ENCODE results near the gene IFI6.
"Not testable (repeated sequence)": the region's sequence is repeated elsewhere in the genome, so short reads cannot be mapped to it uniquely, and the experiment has no call there.

Gene IFI6

DNA sequence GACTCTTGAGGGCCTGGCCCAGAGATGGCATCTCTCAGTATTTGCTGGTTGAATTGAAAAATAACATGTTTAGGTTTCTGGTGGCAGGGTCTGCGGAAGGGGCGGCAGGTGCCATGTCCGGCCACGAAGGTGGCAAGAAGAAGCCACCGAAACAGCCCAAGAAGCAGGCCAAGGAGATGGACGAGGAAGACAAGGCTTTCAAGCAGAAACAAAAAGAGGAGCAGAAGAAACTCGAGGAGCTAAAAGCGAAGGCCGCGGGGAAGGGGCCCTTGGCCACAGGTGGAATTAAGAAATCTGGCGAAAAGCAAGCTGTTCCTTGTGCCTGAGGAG lies 22.7 kb downstream of the IFI6 start:
- no peak for DNase-seq

DNA sequence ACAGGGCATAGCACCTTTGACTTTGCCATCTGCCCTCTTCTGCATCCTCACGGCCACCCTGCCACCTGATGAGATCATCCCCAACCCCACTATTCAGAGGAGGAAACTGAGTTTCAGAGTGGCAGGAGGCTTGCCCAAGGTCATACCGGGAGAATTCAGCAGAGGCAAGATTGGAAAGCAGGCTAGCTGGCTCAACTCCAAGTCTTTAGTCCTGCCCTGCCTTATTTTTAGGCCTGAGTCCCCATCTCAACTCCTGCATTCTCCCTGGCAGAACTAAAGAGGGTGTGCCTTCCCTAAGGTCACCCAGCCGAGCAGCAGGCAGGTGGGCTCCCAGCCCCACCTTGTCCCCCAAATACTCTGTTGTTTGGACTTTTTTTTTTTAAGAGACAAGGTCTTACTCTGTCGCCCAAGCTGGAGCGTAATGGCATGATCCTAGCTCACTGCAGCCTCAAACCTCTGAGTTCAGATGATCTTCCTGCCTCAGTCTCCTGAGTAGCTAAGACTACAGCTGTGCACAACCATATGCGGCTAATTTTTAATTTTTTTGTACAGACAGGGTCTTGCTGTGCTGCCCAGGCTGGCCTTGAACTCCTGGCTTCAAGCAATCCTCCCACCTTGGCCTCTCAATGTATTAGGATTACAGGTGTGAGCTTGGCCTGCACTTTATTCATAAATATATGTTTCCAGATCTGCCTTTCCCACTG lies 23.2 kb downstream of the IFI6 start:
- DNase-seq = no peak

- no peak for DNase-seq
These were observed 24.7 kb downstream of the IFI6 start for GRCh38 chr1:27647328-27647727.

DNA sequence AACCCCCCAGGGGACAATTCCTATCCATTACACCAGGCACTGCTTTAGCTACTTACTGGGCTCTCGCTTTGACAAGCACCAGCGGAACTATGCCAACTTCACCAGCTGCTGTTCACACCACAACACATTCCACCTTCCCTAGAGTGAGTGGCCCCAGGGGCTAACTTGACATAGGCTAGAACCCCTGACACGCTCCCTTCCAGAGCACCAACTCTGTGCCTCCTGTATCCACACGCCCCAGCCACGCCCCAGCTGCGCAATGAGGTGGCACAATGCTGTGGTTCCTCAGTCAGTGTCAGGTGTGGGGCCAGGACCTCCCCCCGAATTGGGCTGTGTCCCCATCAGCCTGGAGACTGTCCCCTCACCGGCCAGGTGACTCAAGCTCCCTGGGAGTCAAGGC lies 25.3 kb downstream of the IFI6 start:
- DNase-seq = no peak

DNA sequence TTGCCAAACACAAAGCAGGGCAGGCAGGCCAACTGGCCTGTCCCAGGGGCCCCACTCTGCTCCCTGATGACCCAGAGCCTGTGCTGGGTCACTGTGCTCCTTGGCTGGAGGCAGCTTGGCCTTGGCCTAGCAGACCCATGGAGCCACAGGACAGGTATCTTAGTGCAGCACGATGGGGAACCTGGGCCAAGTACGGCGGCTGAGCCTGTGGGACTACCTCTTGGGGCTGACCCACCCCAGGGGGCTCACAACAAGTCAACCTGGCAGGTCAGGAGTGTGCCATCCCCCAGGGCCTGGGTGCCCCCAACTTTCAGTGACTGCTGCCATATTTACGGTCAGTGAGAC lies 26.9 kb downstream of the IFI6 start:
- DNase-seq = no peak

DNA sequence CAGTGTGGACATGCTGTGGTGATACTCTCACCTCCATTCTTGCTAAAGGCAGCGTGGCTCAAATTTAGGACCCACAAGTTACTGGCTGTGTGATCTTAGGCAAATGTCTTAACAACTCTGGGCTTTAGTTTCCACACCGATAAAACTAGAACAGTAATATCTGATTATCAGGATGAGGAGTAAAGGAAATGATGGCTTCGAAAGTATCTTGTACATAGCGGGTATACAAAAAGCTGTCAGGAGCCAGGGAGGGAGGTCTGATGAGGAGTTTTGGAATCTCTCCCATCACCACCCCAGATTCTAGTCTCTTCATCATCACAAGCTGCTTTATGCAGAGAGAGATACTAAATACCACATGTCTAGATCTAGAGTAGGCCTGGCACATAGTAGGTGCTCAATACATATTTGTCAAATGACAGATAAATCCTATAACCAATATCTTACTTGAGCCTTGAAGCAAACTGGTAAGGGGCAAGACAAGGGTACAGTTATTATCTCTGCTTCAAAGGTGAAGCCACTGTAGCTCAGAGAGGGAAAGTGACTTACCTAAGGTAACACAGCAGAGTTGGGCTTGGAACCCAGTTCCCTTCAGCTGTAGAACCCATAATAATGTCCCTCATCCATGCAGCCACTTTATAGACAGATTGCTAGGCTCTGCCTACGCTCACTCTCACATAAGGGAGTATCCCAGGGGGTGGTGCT lies 27.5 kb downstream of the IFI6 start:
- DNase-seq = no peak

- DNase-seq = peak; percentile 45
These were observed 28.2 kb downstream of the IFI6 start for GRCh38 chr1:27643600-27644368.

GRCh38 chr1:27640514-27640913 lies 31.5 kb downstream of the IFI6 start:
- DNase-seq = not testable (repeated sequence)

DNA sequence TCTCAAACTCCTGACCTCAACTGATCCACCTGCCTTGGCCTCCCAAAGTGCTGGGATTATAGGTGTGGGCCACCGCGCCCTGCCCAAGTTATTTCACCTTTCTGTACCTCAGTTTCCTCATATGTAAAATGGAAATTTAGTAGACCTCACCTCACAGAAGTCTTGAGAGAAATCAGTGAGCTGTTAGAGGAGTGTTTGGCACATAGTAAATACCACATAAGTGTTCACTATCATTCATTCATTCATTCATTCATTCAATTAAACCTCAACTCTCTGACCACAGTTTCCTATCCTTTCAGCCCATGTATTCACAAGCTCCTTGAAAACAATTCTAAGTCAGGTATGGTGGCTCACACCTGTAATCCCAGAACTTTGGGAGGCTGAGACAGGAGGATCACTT lies 33.2 kb downstream of the IFI6 start:
- no peak for DNase-seq

DNA sequence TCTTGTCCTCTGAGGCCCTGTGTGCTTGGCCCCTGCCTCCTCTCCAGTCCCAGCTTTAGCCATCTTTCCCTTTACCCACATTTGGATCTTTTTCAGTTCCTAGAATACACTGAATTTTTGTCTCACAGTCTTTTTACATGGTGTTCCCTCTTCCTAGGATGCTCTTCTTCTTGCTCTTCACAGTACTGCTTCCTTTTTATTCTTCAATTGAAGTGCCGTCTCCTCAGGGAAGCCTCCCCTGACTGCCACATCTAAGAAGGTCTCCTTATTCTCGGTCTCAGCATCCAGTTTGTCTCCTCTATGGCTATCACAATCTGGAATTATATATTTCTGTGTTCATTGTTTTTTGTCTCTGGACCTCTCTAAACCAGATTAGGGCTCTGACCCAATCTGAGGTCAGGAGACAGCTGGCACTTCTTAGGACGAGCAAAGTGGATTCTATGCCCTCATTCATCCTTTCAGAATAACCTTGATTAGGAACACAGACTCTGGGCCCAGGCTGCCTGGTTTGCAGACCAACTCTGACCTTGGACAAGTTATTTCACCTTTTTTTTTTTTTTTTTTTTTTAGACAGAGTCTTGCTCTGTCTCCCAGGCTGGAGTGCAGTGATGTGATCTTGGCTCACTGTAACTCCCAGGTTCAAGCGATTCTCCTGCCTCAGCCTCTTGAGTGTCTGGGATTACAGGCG lies 33.8 kb downstream of the IFI6 start:
- DNase-seq = no peak

GRCh38 chr1:27635396-27636142 lies 36.4 kb downstream of the IFI6 start:
- DNase-seq = no peak

DNA sequence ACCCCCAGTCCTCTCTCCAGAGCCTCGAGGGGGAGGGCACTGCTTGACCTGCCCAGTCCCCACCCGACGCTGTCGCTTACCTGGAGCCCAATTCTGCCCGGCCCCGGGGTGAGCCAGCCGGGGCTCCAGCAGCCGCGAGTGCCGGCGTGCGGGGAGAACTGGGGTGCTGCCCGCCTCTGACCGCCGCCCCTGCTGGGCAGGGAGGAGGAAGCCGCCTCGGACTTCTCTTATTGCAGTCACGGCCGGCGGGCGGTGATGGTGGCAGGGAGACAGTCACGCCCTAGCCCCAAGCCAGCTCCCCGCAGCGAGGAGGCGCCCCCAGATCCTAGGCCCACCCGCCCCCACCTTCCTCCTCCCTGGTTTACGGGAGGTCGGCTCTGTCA lies 37.0 kb downstream of the IFI6 start, which contains the start of gene FGR:
Gene FGR (minus strand): TSS at position 201 of the 383 bp plus-strand sequence. CDS start 11,269 bp downstream, outside the sequence.
- DNase-seq = no peak

GRCh38 chr1:27634177-27634984 lies 37.6 kb downstream of the IFI6 start:
- DNase-seq = peak; percentile 82

- no peak for DNase-seq
These were observed 38.3 kb downstream of the IFI6 start for GRCh38 chr1:27633640-27634176.

DNA sequence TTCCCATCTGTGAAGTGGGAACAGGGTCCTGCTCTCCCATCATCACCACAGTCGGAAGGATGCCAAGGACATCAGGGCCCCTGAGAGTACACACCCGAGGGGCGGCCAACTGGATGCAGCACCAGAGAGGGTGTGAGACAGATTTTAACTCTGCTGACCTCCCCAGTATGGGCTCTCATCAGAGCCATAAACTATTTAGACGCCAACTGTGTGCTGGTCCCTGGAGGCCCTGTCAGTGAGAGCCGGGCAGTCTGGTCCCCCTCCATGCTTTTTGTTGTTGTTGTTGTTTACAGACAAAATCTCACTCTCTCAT lies 38.7 kb downstream of the IFI6 start:
- DNase-seq = no peak

- DNase-seq = peak; percentile 67
These were observed 39.4 kb downstream of the IFI6 start for GRCh38 chr1:27632387-27633297.

GRCh38 chr1:27630859-27631491 lies 41.0 kb downstream of the IFI6 start:
- no peak for DNase-seq

DNA sequence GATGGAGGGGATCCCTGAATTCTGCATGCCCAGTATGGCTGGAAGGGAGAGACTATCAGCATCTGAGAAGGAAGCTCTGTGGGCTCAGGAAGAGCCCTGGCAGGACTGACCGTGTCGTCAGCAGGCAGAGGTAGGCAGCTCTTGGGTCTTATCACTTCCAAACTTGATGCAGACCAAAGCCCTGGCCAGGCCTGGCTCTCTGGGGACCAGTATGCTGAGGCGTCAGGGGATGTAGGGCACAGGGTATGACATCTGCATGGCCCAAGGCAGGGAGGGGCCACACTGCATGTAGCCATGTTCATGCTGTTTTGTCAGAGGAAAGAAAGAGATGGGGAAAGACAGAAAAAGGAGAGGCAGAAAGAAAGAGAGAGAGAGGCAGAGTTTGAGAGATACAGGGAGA lies 43.3 kb downstream of the IFI6 start:
- no peak for DNase-seq

GRCh38 chr1:27627733-27628132 lies 44.3 kb downstream of the IFI6 start:
- not testable (repeated sequence) for DNase-seq

DNA sequence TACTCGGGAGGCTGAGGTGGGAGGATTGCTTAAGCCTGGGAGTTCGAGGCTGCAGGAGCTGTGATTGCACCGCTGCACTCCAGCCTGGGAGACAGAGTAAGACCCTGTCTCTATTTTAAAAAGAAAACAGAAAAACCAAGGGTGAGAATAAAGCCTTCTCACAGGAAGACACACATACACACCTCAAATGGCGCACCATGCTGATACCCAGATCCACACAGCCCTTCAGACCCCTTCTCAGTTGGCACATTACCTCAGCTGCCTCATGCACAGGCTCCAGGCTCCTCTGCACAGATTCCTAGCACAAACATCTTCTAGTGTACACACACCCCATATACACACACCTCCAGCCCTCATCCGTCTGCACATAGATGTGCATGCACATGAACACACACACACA lies 44.9 kb downstream of the IFI6 start:
- no peak for DNase-seq

Data from GDM1 (cell line).